Fibroblast of the aortic adventitia (primary cell): ENCODE measurements around the gene PHC2. TPM values are rescaled to one million over a fixed set of nuclear protein-coding genes. Genes with fewer than 3 reads are reported as not detected.

Experiments
- DNase-seq: peaks from one replicate; pipeline ENCODE4 v3.0.0-alpha.2; 2010; ENCODE audit warnings: low read depth
- H3K4me3 ChIP-seq: 2 replicates; pipeline ENCODE4 v1.5.1; 2011; ENCODE audit warnings: low read depth, mild to moderate bottlenecking, control low read depth, low read length, moderate library complexity
- CTCF ChIP-seq: IDR thresholded peaks from 2 replicates; pipeline ENCODE4 v1.5.1; 2011; ENCODE audit warnings: mild to moderate bottlenecking, low read length, control low read depth, inconsistent platforms; ENCODE audit not compliant: insufficient read depth
- total RNA-seq: library from RNA; depleted of rRNA; stranded (reverse); fragments of >200 nt; gene quantifications from 2 replicates; pipeline ENCODE4 v1.2.3, GENCODE V29; 2012; ENCODE audit warnings: low replicate concordance

PHC2 gene
- total RNA-seq, 1 donor = 50.5 TPM

- no peak for DNase-seq
- H3K4me3 ChIP-seq = no peak overlapping the region
- peak; percentile 24 for TF ChIP-seq CTCF
These were observed 91.5 kb downstream of the PHC2 start for GRCh38 chr1:33339413-33339812.

GRCh38 chr1:33338440-33339211, 92.3 kb downstream of the PHC2 start:
- peak overlapping the region; percentile 41 for H3K4me3 ChIP-seq
- TF ChIP-seq CTCF = no peak

GRCh38 chr1:33338048-33338439, 92.9 kb downstream of the PHC2 start:
- no peak overlapping the region for H3K4me3 ChIP-seq

More at GRCh38 chr1:33338440-33339211, 92.3 kb downstream of the PHC2 start:
- DNase-seq = peak; percentile 87

GRCh38 chr1:33337441-33337840, 93.5 kb downstream of the PHC2 start:
- no peak overlapping the region for H3K4me3 ChIP-seq
- no peak for TF ChIP-seq CTCF
- DNase-seq = no peak

More at GRCh38 chr1:33338048-33338439, 92.9 kb downstream of the PHC2 start:
- TF ChIP-seq CTCF = no peak
- DNase-seq = peak; percentile 84

- DNase-seq = no peak
- no peak overlapping the region for H3K4me3 ChIP-seq
- TF ChIP-seq CTCF = no peak
These were observed 94.3 kb downstream of the PHC2 start for GRCh38 chr1:33336580-33336979.

GRCh38 chr1:33335020-33335419, 95.9 kb downstream of the PHC2 start:
- TF ChIP-seq CTCF = no peak
- DNase-seq = peak; percentile 38
- H3K4me3 ChIP-seq = no peak overlapping the region
